Measurements from ENCODE around the gene TANGO6. TPM values are rescaled to one million over a fixed set of nuclear protein-coding genes. Genes with fewer than 3 reads are reported as not detected.

The TANGO6 gene
- total and polyA plus RNA-seq, 2 of the 8 experiments (the other 6 are each of a cell fraction or from before 2014, with no cell fraction given), result 5.0 to 19.5 TPM

- ChIA-PET POLR2A (ENCODE audit: partially characterized antibody) (interaction anchor here (1.5 to 3.3 kb wide), 3 partner anchors 14 to 135 kb away, joined by 3 to 15 read pairs (median 6); no protein-coding TSS in a partner anchor), CTCF (ENCODE audit: partially characterized antibody) (interaction anchor here (0.6 to 5.6 kb wide), 8 partner anchors 12 to 211 kb away, joined by 3 to 34 read pairs (median 5); no protein-coding TSS in a partner anchor)
- H2AFZ ChIP-seq (ENCODE audit: low read length), result no peak overlapping the region
- H3K79me2 ChIP-seq (ENCODE audit: control insufficient read depth in 1 of 2, insufficient read depth in 2 of 2, low read length in 2 of 2), result no peaks in the 10 kb centered on the region
- no peak overlapping the region for H3K56ac ChIP-seq (replicated peaks; ENCODE audit: insufficient read length, low read depth, low read length)
- peak overlapping the region; percentile 24 for H2BK20ac ChIP-seq (ENCODE audit: low read length)
- peak overlapping the region; percentile 49 to 57; a peak in 3 of 4 replicates for H3K4me2 ChIP-seq (ENCODE audit: insufficient read depth in 1 of 2, low read depth in 2 of 2, low read length in 2 of 2)
- H3K23me2 ChIP-seq (ENCODE audit: low read depth, low read length), result no peaks in the 10 kb centered on the region
- H2BK15ac ChIP-seq (ENCODE audit: low read length), result no peak overlapping the region; the same call in 1 of the 2 replicates
- DNase-seq (ENCODE audit: low read depth in 1 of 2, low spot score in 2 of 2), result peak; percentile 63 to 67
- H3K14ac ChIP-seq (ENCODE audit: insufficient read length), result no peak overlapping the region
- no peak overlapping the region for H3K9ac ChIP-seq (replicated peaks in 1 of 4; ENCODE audit: extremely low read depth in 1 of 4, low read depth in 3 of 4, low read length in 3 of 4)
- 0 out of 2 replicates have a peak overlapping the region, but pooled peaks have one; percentile 63 for H2BK12ac ChIP-seq (ENCODE audit: low read depth, low read length)
- no peaks in the 10 kb centered on the region for H3K27me3 ChIP-seq (replicated peaks in 1 of 4; ENCODE audit: control insufficient read depth in 3 of 4, extremely low read depth in 1 of 4, insufficient read depth in 3 of 4, low read length in 3 of 4)
- WGBS, 2 experiments (ENCODE audit: extremely low coverage in 1 of 2, insufficient coverage in 1 of 2, insufficient read length in 1 of 2, insufficient replicate concordance in 2 of 2, low coverage in 1 of 2, low lambda C conversion rate in 2 of 2, missing lambda C conversion rate in 1 of 2), result 29% methylated on average over 4 of the region's 4 CpGs; no CpG with 5 or more reads in 1 of the 2 experiments
- no peaks in the 10 kb centered on the region; a peak in 1 of 8 replicates for H3K36me3 ChIP-seq (ENCODE audit: control insufficient read depth in 2 of 4, insufficient read depth in 4 of 4, low read length in 3 of 4)
- peak overlapping the region in 1 of 4 experiments; percentile 25; a peak in 3 of 8 replicates for H3K4me3 ChIP-seq (ENCODE audit: extremely low read depth in 1 of 4, insufficient read depth in 2 of 4, low read depth in 3 of 4, low read length in 4 of 4)
- FAIRE-seq, result no peak
- H3K27ac ChIP-seq (ENCODE audit: low read depth, low read length), result no peak overlapping the region
- H3K23ac ChIP-seq (ENCODE audit: insufficient read length), result no peak overlapping the region
- no peaks in the 10 kb centered on the region for H4K20me1 ChIP-seq (replicated peaks in 1 of 2; ENCODE audit: control insufficient read depth in 1 of 2, insufficient read depth in 2 of 2, low read length in 2 of 2)
- H3K18ac ChIP-seq (ENCODE audit: extremely low read depth, low read length), result peak overlapping the region; percentile 84
- no peak overlapping the region for H2BK120ac ChIP-seq (replicated peaks; ENCODE audit: low read depth, low read length)
- H4K91ac ChIP-seq (replicated peaks; ENCODE audit: insufficient read length, low read length), result peak overlapping the region; percentile 31
- no peaks in the 10 kb centered on the region for H3K79me1 ChIP-seq (ENCODE audit: low read depth, low read length)
- H4K5ac ChIP-seq (ENCODE audit: insufficient read length, low read depth, low read length), result peak overlapping the region; percentile 11
- no peaks in the 10 kb centered on the region for H3K9me3 ChIP-seq (ENCODE audit: insufficient read depth in 2 of 2, low read depth in 1 of 2, low read length in 1 of 2)
- H4K8ac ChIP-seq (ENCODE audit: extremely low read depth, insufficient read depth, low read length), result no peak overlapping the region
- H3K4ac ChIP-seq (replicated peaks; ENCODE audit: insufficient read length, low read depth, low read length), result no peak overlapping the region
- peak overlapping the region; percentile 85; the same call in 1 of the 2 replicates for H2BK5ac ChIP-seq (ENCODE audit: low read depth, low read length)
- peaks cover 10 to 20% (median 11%) of the 10 kb centered on the region in 4 experiments for H3K4me1 ChIP-seq (replicated peaks in 1 of 4; ENCODE audit: control insufficient read depth in 3 of 4, insufficient read depth in 4 of 4, low read length in 3 of 4)
- H2AK5ac ChIP-seq (ENCODE audit: low read depth, low read length), result no peak overlapping the region
- peak; percentile 32; the same call in 1 of the 2 replicates for TF ChIP-seq POLR2AphosphoS5 (IDR thresholded peaks at IDR 0.05; ENCODE audit: low read depth, low read length)
- TF ChIP-seq EGR1 (IDR thresholded peaks at IDR 0.05; ENCODE audit: borderline replicate concordance, low read depth, low read length), result no peak
- TF ChIP-seq TAF7 (optimal IDR thresholded peaks at IDR 0.05; ENCODE audit: borderline replicate concordance, low read depth, low read length), result no peak
- no peak for TF ChIP-seq EP300 (IDR thresholded peaks at IDR 0.05; ENCODE audit: borderline replicate concordance in 1 of 2, low read depth in 2 of 2, low read length in 2 of 2)
- no peak for TF ChIP-seq CTBP2 (IDR thresholded peaks at IDR 0.05; ENCODE audit: borderline replicate concordance, insufficient read depth, insufficient read length, low read length)
- no peak for TF ChIP-seq POU5F1 (IDR thresholded peaks at IDR 0.05; ENCODE audit: low read depth, low read length)
Observed at GRCh38 chr16:68972720-68973119, 129.4 kb downstream of the TANGO6 start.
